ENCODE data around the gene SPG7.
A peak's percentile ranks its signal among the peaks of the same experiment; 100 is the strongest.

Gene SPG7

GRCh38 chr16:89555780-89556179 is 47.6 kb downstream of the SPG7 start:
- Histone ChIP-seq H3K36me3 (ENCODE audit: control insufficient read depth, insufficient read depth, low read length) (peaks cover 29% of the 10 kb centered on the region), H3K27me3 (replicated peaks; ENCODE audit: control insufficient read depth, insufficient read depth, low read length) (no peaks in the 10 kb centered on the region), H3K4me3 (replicated peaks; ENCODE audit: low read depth, low read length) (no peak overlapping the region)
- DNase-seq (ENCODE audit: extremely low read depth, insufficient read length): no peak
- no peak for TF ChIP-seq CTCF (IDR thresholded peaks at IDR 0.05; ENCODE audit: insufficient read depth, low read length, poor library complexity, severe bottlenecking)

DNA sequence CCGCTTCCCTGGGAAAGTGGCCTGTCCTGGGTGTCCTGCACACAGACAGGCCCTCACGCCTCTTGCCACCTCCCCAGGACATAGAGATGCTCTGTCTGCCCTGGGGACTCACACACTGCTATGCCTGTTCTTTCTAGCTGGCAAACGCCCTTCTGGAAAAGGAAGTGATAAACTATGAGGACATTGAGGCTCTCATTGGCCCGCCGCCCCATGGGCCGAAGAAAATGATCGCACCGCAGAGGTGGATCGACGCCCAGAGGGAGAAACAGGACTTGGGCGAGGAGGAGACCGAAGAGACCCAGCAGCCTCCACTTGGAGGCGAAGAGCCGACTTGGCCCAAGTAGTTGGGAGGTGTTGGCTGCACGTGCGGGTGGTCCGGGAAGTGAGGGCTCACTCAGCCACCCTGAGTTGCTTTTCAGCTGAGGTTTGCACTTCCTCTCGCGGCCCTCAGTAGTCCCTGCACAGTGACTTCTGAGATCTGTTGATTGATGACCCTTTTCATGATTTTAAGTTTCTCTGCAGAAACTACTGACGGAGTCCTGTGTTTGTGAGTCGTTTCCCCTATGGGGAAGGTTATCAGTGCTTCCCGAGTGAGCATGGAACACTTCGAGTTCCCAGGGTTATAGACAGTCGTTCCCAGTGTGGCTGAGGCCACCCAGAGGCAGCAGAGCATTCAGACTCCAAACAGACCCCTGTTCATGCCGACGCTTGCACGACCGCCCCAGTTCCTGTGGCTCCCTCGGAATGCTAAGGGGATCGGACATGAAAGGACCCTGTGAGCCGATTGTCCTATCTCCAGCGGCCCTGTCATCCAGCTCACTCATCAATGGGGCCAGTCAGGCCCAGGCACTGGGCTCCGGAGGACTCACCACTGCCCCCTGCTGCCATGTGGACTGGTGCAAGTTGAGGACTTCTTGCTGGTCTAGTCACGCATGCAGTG is 48.8 kb downstream of the SPG7 start:
- H3K4me3 ChIP-seq (replicated peaks; ENCODE audit: low read depth, low read length): no peak overlapping the region
- DNase-seq (ENCODE audit: extremely low read depth, insufficient read length): peak; percentile 65
- peaks cover 31% of the 10 kb centered on the region for H3K36me3 ChIP-seq (ENCODE audit: control insufficient read depth, insufficient read depth, low read length)
- H3K27me3 ChIP-seq (replicated peaks; ENCODE audit: control insufficient read depth, insufficient read depth, low read length): no peaks in the 10 kb centered on the region
- peak; percentile 92 for TF ChIP-seq CTCF (IDR thresholded peaks at IDR 0.05; ENCODE audit: insufficient read depth, low read length, poor library complexity, severe bottlenecking)

- DNase-seq (ENCODE audit: extremely low read depth, insufficient read length): no peak
- Histone ChIP-seq H3K4me3 (replicated peaks; ENCODE audit: low read depth, low read length) (no peak overlapping the region), H3K27me3 (replicated peaks; ENCODE audit: control insufficient read depth, insufficient read depth, low read length) (no peaks in the 10 kb centered on the region), H3K36me3 (ENCODE audit: control insufficient read depth, insufficient read depth, low read length) (peaks cover 30% of the 10 kb centered on the region)
- no peak for TF ChIP-seq CTCF (IDR thresholded peaks at IDR 0.05; ENCODE audit: insufficient read depth, low read length, poor library complexity, severe bottlenecking)
Measured at GRCh38 chr16:89557690-89558490, 49.7 kb downstream of the SPG7 start.

- DNase-seq (ENCODE audit: extremely low read depth, insufficient read length): peak; percentile 92
- Histone ChIP-seq H3K4me3 (replicated peaks; ENCODE audit: low read depth, low read length) (peak within 1 kb of the TSS; percentile 95), H3K36me3 (ENCODE audit: control insufficient read depth, insufficient read depth, low read length) (peaks cover 36% of the 10 kb centered on the region), H3K27me3 (replicated peaks; ENCODE audit: control insufficient read depth, insufficient read depth, low read length) (no peaks in the 10 kb centered on the region)
- no peak for TF ChIP-seq CTCF (IDR thresholded peaks at IDR 0.05; ENCODE audit: insufficient read depth, low read length, poor library complexity, severe bottlenecking)
Measured at GRCh38 chr16:89560378-89561141, 52.4 kb downstream of the SPG7 start, which contains the start of gene RPL13. TSS of gene RPL13 (plus strand) at chr16:89560682. CDS start at chr16:89560960, 278 bp downstream.

- no peaks in the 10 kb centered on the region for H3K27me3 ChIP-seq (replicated peaks; ENCODE audit: control insufficient read depth, insufficient read depth, low read length)
- peaks cover 29% of the 10 kb centered on the region for H3K36me3 ChIP-seq (ENCODE audit: control insufficient read depth, insufficient read depth, low read length)
- H3K4me3 ChIP-seq (replicated peaks; ENCODE audit: low read depth, low read length): peak overlapping the region; percentile 95
- no peak for DNase-seq (ENCODE audit: extremely low read depth, insufficient read length)
- TF ChIP-seq CTCF (IDR thresholded peaks at IDR 0.05; ENCODE audit: insufficient read depth, low read length, poor library complexity, severe bottlenecking): no peak
Measured at GRCh38 chr16:89561142-89561883, 53.1 kb downstream of the SPG7 start.
